22Rv1 (cell line): Measurements from ENCODE around the gene CCDC86.

Experiments
- H3K27ac ChIP-seq: fragments of 450-650 bp; 2 replicates; pipeline ENCODE4 v1.5.1; 2017
- CTCF ChIP-seq: fragments of 450-650 bp; IDR thresholded peaks from 2 replicates; pipeline ENCODE4 v1.5.1; 2017; ENCODE audit warnings: mild to moderate bottlenecking
- ZFX ChIP-seq: fragments of 450-650 bp; IDR thresholded peaks from 2 replicates; pipeline ENCODE4 v1.6.1; 2017; ENCODE audit warnings: antibody characterized with exemption, borderline replicate concordance

The CCDC86 gene

GRCh38 chr11:60868682-60869450 is 27.0 kb downstream of the CCDC86 start:
- TF ChIP-seq CTCF (no peak), ZFX (no peak)
- H3K27ac ChIP-seq: no peak overlapping the region

DNA sequence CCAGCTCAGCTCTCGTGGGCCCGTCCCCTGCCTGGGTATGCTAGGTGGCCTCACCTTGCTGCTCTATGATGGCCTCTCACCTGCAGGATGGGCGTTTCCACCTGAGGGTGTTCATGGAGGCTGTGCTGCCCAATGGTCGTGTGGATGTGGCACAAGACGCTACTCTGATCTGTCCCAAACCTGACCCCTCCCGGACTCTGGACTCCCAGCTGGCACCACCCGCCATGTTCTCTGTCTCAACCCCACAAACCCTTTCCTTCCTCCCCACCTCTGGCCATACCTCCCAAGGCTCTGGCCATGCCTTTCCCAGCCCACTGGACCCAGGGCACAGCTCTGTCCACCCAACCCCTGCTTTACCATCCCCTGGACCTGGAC is 27.5 kb downstream of the CCDC86 start:
- H3K27ac ChIP-seq: no peak overlapping the region
- TF ChIP-seq ZFX (no peak), CTCF (no peak)

DNA sequence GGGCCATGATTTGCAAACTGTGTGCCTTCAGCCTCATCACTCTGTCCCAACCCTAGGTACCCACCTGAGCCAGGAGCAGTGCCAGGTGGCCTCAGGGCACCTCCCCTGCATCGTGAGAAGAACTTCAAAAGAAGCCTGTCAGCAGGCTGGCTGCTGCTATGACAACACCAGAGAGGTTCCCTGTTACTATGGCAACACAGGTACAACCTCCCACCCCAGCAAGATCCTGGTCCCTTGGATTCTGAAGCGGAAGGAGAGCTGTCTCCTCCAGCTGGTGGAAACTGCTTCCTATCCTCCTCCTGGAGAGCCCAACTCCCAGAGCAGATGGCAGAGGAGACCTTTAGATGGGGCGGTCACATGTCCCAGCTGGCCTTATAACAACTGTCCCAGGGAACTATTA is 28.4 kb downstream of the CCDC86 start:
- no peak overlapping the region for H3K27ac ChIP-seq
- no peak for TF ChIP-seq CTCF
- no peak for TF ChIP-seq ZFX

- TF ChIP-seq CTCF: no peak
- TF ChIP-seq ZFX: no peak
- no peak overlapping the region for H3K27ac ChIP-seq
These were observed 28.9 kb downstream of the CCDC86 start for GRCh38 chr11:60870733-60871377.

GRCh38 chr11:60871378-60872061 is 29.6 kb downstream of the CCDC86 start:
- H3K27ac ChIP-seq: no peak overlapping the region
- TF ChIP-seq ZFX: no peak
- TF ChIP-seq CTCF: no peak

GRCh38 chr11:60872124-60872960 is 30.4 kb downstream of the CCDC86 start:
- TF ChIP-seq CTCF: no peak
- no peak for TF ChIP-seq ZFX
- H3K27ac ChIP-seq: no peak overlapping the region
